ENCODE data around the gene HSPBP1. TPM values are rescaled to one million over a fixed set of nuclear protein-coding genes. Genes with fewer than 3 reads are reported as not detected.

The HSPBP1 gene
- total and polyA plus RNA-seq, 5 donors from 2014 or later = 15.8 to 37.2 (median 34.0) TPM

- H3K27ac ChIP-seq (ENCODE audit: insufficient read depth, low read length, poor library complexity, severe bottlenecking) = no peak overlapping the region
- Mint-ChIP-seq H3K36me3 (peaks cover 47% of the 10 kb centered on the region), H3K27me3 (no peaks in the 10 kb centered on the region), H3K9me3 (peaks cover 0 to 7% (median 1%) of the 10 kb centered on the region in 7 donors), H3K27ac (no peak overlapping the region), H3K4me1 (peaks cover 0 to 9% (median 6%) of the 10 kb centered on the region in 4 donors), H3K4me3 (no peak overlapping the region)
- H3K9me3 ChIP-seq (ENCODE audit: control insufficient read depth in 2 of 2, low read length in 2 of 2) = no peaks in the 10 kb centered on the region
- ATAC-seq (ENCODE audit: low read depth in 2 of 2) (no peak), DNase-seq (no peak)
- no peaks in the 10 kb centered on the region for H3K27me3 ChIP-seq (ENCODE audit: control insufficient read depth, insufficient read depth, low read length)
- no peaks in the 10 kb centered on the region for H3K4me1 ChIP-seq (ENCODE audit: control insufficient read depth, insufficient read depth, low read length, poor library complexity, severe bottlenecking)
- no peak overlapping the region for H3K4me3 ChIP-seq (ENCODE audit: low read depth, low read length)
- peaks cover 19% of the 10 kb centered on the region for H3K36me3 ChIP-seq (ENCODE audit: control insufficient read depth, insufficient read depth, low read length)
Observed at GRCh38 chr19:55270172-55270942, 9.6 kb downstream of the HSPBP1 start.

GRCh38 chr19:55269299-55269698 lies 10.6 kb downstream of the HSPBP1 start:
- Mint-ChIP-seq H3K4me1 (peaks cover 0 to 9% (median 5%) of the 10 kb centered on the region in 4 donors), H3K4me3 (no peak overlapping the region), H3K27ac (no peak overlapping the region)

GRCh38 chr19:55266840-55267239 lies 13.1 kb downstream of the HSPBP1 start:
- Mint-ChIP-seq H3K4me3 (no peak overlapping the region), H3K9me3 (peaks cover 0 to 7% (median 1%) of the 10 kb centered on the region in 7 donors), H3K36me3 (peaks cover 30% of the 10 kb centered on the region), H3K4me1 (peaks cover 0 to 9% (median 5%) of the 10 kb centered on the region in 4 donors), H3K27me3 (no peaks in the 10 kb centered on the region), H3K27ac (no peak overlapping the region)
- no peak overlapping the region for H3K27ac ChIP-seq (ENCODE audit: insufficient read depth, low read length, poor library complexity, severe bottlenecking)
- H3K9me3 ChIP-seq (ENCODE audit: control insufficient read depth in 2 of 2, low read length in 2 of 2) = no peaks in the 10 kb centered on the region
- no peak for DNase-seq
- no peaks in the 10 kb centered on the region for H3K27me3 ChIP-seq (ENCODE audit: control insufficient read depth, insufficient read depth, low read length)
- H3K4me1 ChIP-seq (ENCODE audit: control insufficient read depth, insufficient read depth, low read length, poor library complexity, severe bottlenecking) = no peaks in the 10 kb centered on the region
- no peak for ATAC-seq (ENCODE audit: low read depth in 2 of 2)
- H3K36me3 ChIP-seq (ENCODE audit: control insufficient read depth, insufficient read depth, low read length) = peaks cover 4% of the 10 kb centered on the region
- no peak overlapping the region for H3K4me3 ChIP-seq (ENCODE audit: low read depth, low read length)

More at GRCh38 chr19:55269299-55269698, 10.6 kb downstream of the HSPBP1 start:
- Histone ChIP-seq H3K36me3 (ENCODE audit: control insufficient read depth, insufficient read depth, low read length) (peaks cover 19% of the 10 kb centered on the region), H3K4me3 (ENCODE audit: low read depth, low read length) (no peak overlapping the region), H3K27ac (ENCODE audit: insufficient read depth, low read length, poor library complexity, severe bottlenecking) (no peak overlapping the region), H3K27me3 (ENCODE audit: control insufficient read depth, insufficient read depth, low read length) (no peaks in the 10 kb centered on the region), H3K4me1 (ENCODE audit: control insufficient read depth, insufficient read depth, low read length, poor library complexity, severe bottlenecking) (no peaks in the 10 kb centered on the region), H3K9me3 (ENCODE audit: control insufficient read depth in 2 of 2, low read length in 2 of 2) (no peaks in the 10 kb centered on the region)
- ATAC-seq (ENCODE audit: low read depth in 2 of 2) (no peak), DNase-seq (no peak)
- peaks cover 0 to 7% (median 1%) of the 10 kb centered on the region in 7 donors for H3K9me3 Mint-ChIP-seq
- no peaks in the 10 kb centered on the region for H3K27me3 Mint-ChIP-seq
- peaks cover 40% of the 10 kb centered on the region for H3K36me3 Mint-ChIP-seq

- Histone ChIP-seq H3K4me1 (ENCODE audit: control insufficient read depth, insufficient read depth, low read length, poor library complexity, severe bottlenecking) (no peaks in the 10 kb centered on the region), H3K27ac (ENCODE audit: insufficient read depth, low read length, poor library complexity, severe bottlenecking) (no peak overlapping the region), H3K27me3 (ENCODE audit: control insufficient read depth, insufficient read depth, low read length) (no peaks in the 10 kb centered on the region), H3K36me3 (ENCODE audit: control insufficient read depth, insufficient read depth, low read length) (peaks cover 4% of the 10 kb centered on the region), H3K4me3 (ENCODE audit: low read depth, low read length) (no peak overlapping the region), H3K9me3 (ENCODE audit: control insufficient read depth in 2 of 2, low read length in 2 of 2) (no peaks in the 10 kb centered on the region)
- H3K27ac Mint-ChIP-seq = peak overlapping the region in 1 of 3 donors; percentile 1
- H3K9me3 Mint-ChIP-seq = peaks cover 0 to 7% (median 1%) of the 10 kb centered on the region in 7 donors
- ATAC-seq (ENCODE audit: low read depth in 2 of 2) (no peak), DNase-seq (no peak)
- peaks cover 29% of the 10 kb centered on the region for H3K36me3 Mint-ChIP-seq
- no peak overlapping the region for H3K4me3 Mint-ChIP-seq
- H3K4me1 Mint-ChIP-seq = peaks cover 0 to 9% (median 5%) of the 10 kb centered on the region in 4 donors
- H3K27me3 Mint-ChIP-seq = no peaks in the 10 kb centered on the region
Observed at GRCh38 chr19:55266404-55266803, 13.5 kb downstream of the HSPBP1 start.

- Mint-ChIP-seq H3K27ac (no peak overlapping the region), H3K4me3 (no peak overlapping the region)
Observed at GRCh38 chr19:55265723-55266386, 14.1 kb downstream of the HSPBP1 start.

GRCh38 chr19:55265173-55265572 lies 14.7 kb downstream of the HSPBP1 start:
- no peak overlapping the region for H3K4me3 Mint-ChIP-seq

More at GRCh38 chr19:55265723-55266386, 14.1 kb downstream of the HSPBP1 start:
- H3K36me3 ChIP-seq (ENCODE audit: control insufficient read depth, insufficient read depth, low read length) = peaks cover 4% of the 10 kb centered on the region
- H3K27ac ChIP-seq (ENCODE audit: insufficient read depth, low read length, poor library complexity, severe bottlenecking) = no peak overlapping the region
- no peaks in the 10 kb centered on the region for H3K4me1 ChIP-seq (ENCODE audit: control insufficient read depth, insufficient read depth, low read length, poor library complexity, severe bottlenecking)
- no peaks in the 10 kb centered on the region for H3K27me3 ChIP-seq (ENCODE audit: control insufficient read depth, insufficient read depth, low read length)
- H3K27me3 Mint-ChIP-seq = no peaks in the 10 kb centered on the region
- H3K9me3 ChIP-seq (ENCODE audit: control insufficient read depth in 2 of 2, low read length in 2 of 2) = no peaks in the 10 kb centered on the region
- ATAC-seq (ENCODE audit: low read depth in 2 of 2) (no peak), DNase-seq (no peak)
- peaks cover 0 to 9% (median 5%) of the 10 kb centered on the region in 4 donors for H3K4me1 Mint-ChIP-seq
- peaks cover 26% of the 10 kb centered on the region for H3K36me3 Mint-ChIP-seq
- H3K9me3 Mint-ChIP-seq = peaks cover 0 to 7% (median 1%) of the 10 kb centered on the region in 7 donors
- H3K4me3 ChIP-seq (ENCODE audit: low read depth, low read length) = no peak overlapping the region

GRCh38 chr19:55264531-55264930 lies 15.4 kb downstream of the HSPBP1 start:
- no peak overlapping the region for H3K27ac ChIP-seq (ENCODE audit: insufficient read depth, low read length, poor library complexity, severe bottlenecking)
- H3K36me3 ChIP-seq (ENCODE audit: control insufficient read depth, insufficient read depth, low read length) = no peaks in the 10 kb centered on the region
- no peaks in the 10 kb centered on the region for H3K27me3 ChIP-seq (ENCODE audit: control insufficient read depth, insufficient read depth, low read length)
- peaks cover 5% of the 10 kb centered on the region for H3K4me1 ChIP-seq (ENCODE audit: control insufficient read depth, insufficient read depth, low read length, poor library complexity, severe bottlenecking)
- Mint-ChIP-seq H3K4me3 (no peak overlapping the region), H3K9me3 (peaks cover 0 to 7% (median 1%) of the 10 kb centered on the region in 7 donors), H3K36me3 (peaks cover 17% of the 10 kb centered on the region), H3K27ac (no peak overlapping the region), H3K27me3 (no peaks in the 10 kb centered on the region), H3K4me1 (peaks cover 3 to 12% (median 7%) of the 10 kb centered on the region in 4 donors)
- ATAC-seq (ENCODE audit: low read depth in 2 of 2) (no peak), DNase-seq (no peak)
- H3K4me3 ChIP-seq (ENCODE audit: low read depth, low read length) = no peak overlapping the region
- H3K9me3 ChIP-seq (ENCODE audit: control insufficient read depth in 2 of 2, low read length in 2 of 2) = no peaks in the 10 kb centered on the region

More at GRCh38 chr19:55265173-55265572, 14.7 kb downstream of the HSPBP1 start:
- no peak overlapping the region for H3K27ac Mint-ChIP-seq
- Histone ChIP-seq H3K4me1 (ENCODE audit: control insufficient read depth, insufficient read depth, low read length, poor library complexity, severe bottlenecking) (no peaks in the 10 kb centered on the region), H3K4me3 (ENCODE audit: low read depth, low read length) (no peak overlapping the region), H3K27ac (ENCODE audit: insufficient read depth, low read length, poor library complexity, severe bottlenecking) (no peak overlapping the region), H3K27me3 (ENCODE audit: control insufficient read depth, insufficient read depth, low read length) (no peaks in the 10 kb centered on the region), H3K9me3 (ENCODE audit: control insufficient read depth in 2 of 2, low read length in 2 of 2) (no peaks in the 10 kb centered on the region), H3K36me3 (ENCODE audit: control insufficient read depth, insufficient read depth, low read length) (no peaks in the 10 kb centered on the region)
- no peaks in the 10 kb centered on the region for H3K27me3 Mint-ChIP-seq
- ATAC-seq (ENCODE audit: low read depth in 2 of 2) (no peak), DNase-seq (no peak)
- H3K9me3 Mint-ChIP-seq = peaks cover 0 to 7% (median 1%) of the 10 kb centered on the region in 7 donors
- peaks cover 21% of the 10 kb centered on the region for H3K36me3 Mint-ChIP-seq
- peaks cover 0 to 9% (median 6%) of the 10 kb centered on the region in 4 donors for H3K4me1 Mint-ChIP-seq
